Esophagus squamous epithelium (tissue), 5 donors: ENCODE results near the gene CBX6. TPM values are rescaled to one million over a fixed set of nuclear protein-coding genes. Genes with fewer than 3 reads are reported as not detected.

Experiments
- DNase-seq: peaks from one replicate; lab custom pipeline; 2025; lab: John Stamatoyannopoulos, UW
- H3K27ac ChIP-seq, 4 donors: fragments of 200-600 bp; sonication (generic); one replicate each; pipeline ENCODE4 v1.5.1; 2016 to 2019; ENCODE audit warnings: mild to moderate bottlenecking in 1 of 4
- H3K27me3 ChIP-seq, 4 donors: fragments of 200-600 bp; sonication (generic); 1 replicate in 3 of 4; 2 replicates in 1 of 4; pipeline versions ENCODE4 v1.5.1 to v1.6.0; 2017 to 2021; ENCODE audit warnings: antibody characterized with exemption in 1 of 4
- H3K36me3 ChIP-seq, 3 donors: fragments of 200-600 bp; sonication (generic); one replicate each; pipeline ENCODE4 v1.5.1; 2016 to 2019
- H3K4me1 ChIP-seq, 3 donors: fragments of 200-600 bp; sonication (generic); one replicate each; pipeline ENCODE4 v1.5.1; 2017 to 2019
- H3K4me3 ChIP-seq, 4 donors: fragments of 200-600 bp; sonication (generic); 1 replicate in 3 of 4; 2 replicates in 1 of 4; pipeline ENCODE4 v1.5.1; 2016 to 2019; ENCODE audit warnings: mild to moderate bottlenecking in 2 of 4, moderate library complexity in 1 of 4
- H3K9me3 ChIP-seq, 3 donors: fragments of 200-600 bp; sonication (generic); one replicate each; pipeline ENCODE4 v1.5.1; 2016 to 2019
- POLR2A ChIP-seq, 4 donors: fragments of 450-650 bp; IDR thresholded peaks; one replicate each; pipeline ENCODE4 v1.6.1; 2017; ENCODE audit warnings: antibody characterized with exemption in 4 of 4, mild to moderate bottlenecking in 4 of 4, moderate library complexity in 3 of 4
- WGBS, 2 donors: methylation state at CpG; one replicate each; pipeline ENCODE4 v1.1.5; 2018; 5-methylcytosine and 5-hydroxymethylcytosine counted together
- intact Hi-C: fragments of 100-400 bp; cut with DNase I; formaldehyde crosslinking; loops from one replicate; pipeline ENCODE4 v1.15.0; 2022
- total RNA-seq, 4 donors: library from RNA; depleted of rRNA; stranded (reverse); fragments of >200 nt; gene quantifications; one replicate each; pipeline ENCODE4 v1.1.0, GENCODE V29; 2016
- TF ChIP-seq, protein P1 (sequence below), 6 experiments: fragments of 450-650 bp in 4 of 6; fragments of 200-600 bp in 2 of 6; sonication (generic) in 2 of 6; IDR thresholded peaks; one replicate each; pipeline ENCODE4 v1.5.1; 2016 to 2019; ENCODE audit warnings: antibody characterized with exemption in 6 of 6, mild to moderate bottlenecking in 4 of 6, moderate library complexity in 4 of 6
- donor health status: DM: yes; HTN: yes; CAD: no.

CBX6 gene
- total RNA-seq, 4 donors from 2014 or later, result 7.8 to 27.7 (median 11.8) TPM

GRCh38 chr22:38832005-38832978 lies 39.7 kb downstream of the CBX6 start:
- intact Hi-C loops, result no loop called here
- no peaks in the 10 kb centered on the region for H3K4me1 ChIP-seq
- no peak overlapping the region for H3K4me3 ChIP-seq
- TF ChIP-seq, protein P1, sequence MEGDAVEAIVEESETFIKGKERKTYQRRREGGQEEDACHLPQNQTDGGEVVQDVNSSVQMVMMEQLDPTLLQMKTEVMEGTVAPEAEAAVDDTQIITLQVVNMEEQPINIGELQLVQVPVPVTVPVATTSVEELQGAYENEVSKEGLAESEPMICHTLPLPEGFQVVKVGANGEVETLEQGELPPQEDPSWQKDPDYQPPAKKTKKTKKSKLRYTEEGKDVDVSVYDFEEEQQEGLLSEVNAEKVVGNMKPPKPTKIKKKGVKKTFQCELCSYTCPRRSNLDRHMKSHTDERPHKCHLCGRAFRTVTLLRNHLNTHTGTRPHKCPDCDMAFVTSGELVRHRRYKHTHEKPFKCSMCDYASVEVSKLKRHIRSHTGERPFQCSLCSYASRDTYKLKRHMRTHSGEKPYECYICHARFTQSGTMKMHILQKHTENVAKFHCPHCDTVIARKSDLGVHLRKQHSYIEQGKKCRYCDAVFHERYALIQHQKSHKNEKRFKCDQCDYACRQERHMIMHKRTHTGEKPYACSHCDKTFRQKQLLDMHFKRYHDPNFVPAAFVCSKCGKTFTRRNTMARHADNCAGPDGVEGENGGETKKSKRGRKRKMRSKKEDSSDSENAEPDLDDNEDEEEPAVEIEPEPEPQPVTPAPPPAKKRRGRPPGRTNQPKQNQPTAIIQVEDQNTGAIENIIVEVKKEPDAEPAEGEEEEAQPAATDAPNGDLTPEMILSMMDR (IDR thresholded peaks at IDR 0.05), result no peak
- no peak for TF ChIP-seq POLR2A (IDR thresholded peaks at IDR 0.05)
- H3K36me3 ChIP-seq, result no peaks in the 10 kb centered on the region
- H3K27me3 ChIP-seq, result peaks cover 0 to 22% (median 0%) of the 10 kb centered on the region in 4 donors
- H3K27ac ChIP-seq, result no peak overlapping the region
- H3K9me3 ChIP-seq, result no peaks in the 10 kb centered on the region
- WGBS, 2 donors, result 65 to 79% methylated on average over 13 of the region's 30 CpGs
- DNase-seq, result no peak

DNA sequence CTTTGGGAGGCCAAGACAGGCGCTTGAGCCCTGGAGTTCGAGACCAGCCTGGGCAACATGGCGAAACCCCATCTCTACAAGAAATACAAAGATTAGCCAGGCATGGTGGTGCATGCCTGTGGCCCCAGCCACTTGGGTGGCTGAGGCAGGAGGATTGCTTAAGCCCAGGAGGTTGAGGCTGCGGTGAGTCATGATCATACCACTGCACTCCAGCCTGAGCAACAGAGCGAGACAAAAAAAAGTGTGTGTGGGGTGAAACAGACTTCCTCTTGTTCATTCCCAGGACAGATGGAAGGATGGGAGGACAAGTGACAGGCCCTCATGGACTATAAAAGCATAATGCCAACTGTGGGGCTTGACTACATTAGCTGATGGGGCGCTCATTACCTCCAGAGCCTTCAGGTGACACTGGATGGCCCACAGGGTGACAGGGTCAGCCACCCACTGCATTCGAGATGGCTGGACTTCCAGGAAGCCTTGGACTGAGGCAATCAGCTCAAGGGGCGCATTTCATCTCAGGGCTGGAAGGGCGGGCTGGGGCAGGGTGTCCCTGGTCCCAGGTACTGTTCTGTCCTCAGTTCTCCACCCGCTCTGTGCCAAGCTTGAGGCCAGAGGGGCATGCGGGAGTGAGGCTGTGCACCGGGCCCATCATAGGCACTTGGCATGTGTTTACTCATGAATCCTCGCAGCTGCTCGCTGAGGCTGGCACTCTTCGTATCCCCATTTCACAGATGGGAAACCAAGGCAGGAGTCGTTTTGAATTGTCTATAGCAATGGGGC lies 40.7 kb downstream of the CBX6 start:
- WGBS, 2 donors, result 72 to 80% methylated on average over 7 to 8 of the region's 16 CpGs
- intact Hi-C loops, result no loop called here
- DNase-seq, result no peak

DNA sequence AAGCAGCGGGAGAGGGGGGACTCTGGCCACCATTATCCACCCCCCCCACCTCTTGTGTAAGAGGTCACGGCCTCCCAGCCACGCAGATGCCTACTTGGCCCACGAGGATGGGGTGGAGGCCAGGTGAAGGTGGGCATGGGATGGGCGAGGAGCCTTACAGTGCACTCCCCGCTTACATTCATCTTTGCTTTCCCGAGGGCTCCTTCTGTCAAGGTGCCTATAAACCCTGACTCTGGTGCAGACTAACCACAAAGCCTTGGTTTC lies 41.2 kb downstream of the CBX6 start:
- Histone ChIP-seq H3K27ac (no peak overlapping the region), H3K36me3 (no peaks in the 10 kb centered on the region), H3K4me3 (no peak overlapping the region), H3K9me3 (no peaks in the 10 kb centered on the region), H3K27me3 (peaks cover 0 to 11% (median 0%) of the 10 kb centered on the region in 4 donors), H3K4me1 (no peaks in the 10 kb centered on the region)
- WGBS, 2 donors, result 53 to 62% methylated on average over 4 to 6 of the region's 7 CpGs
- TF ChIP-seq, protein P1 (IDR thresholded peaks at IDR 0.05), result no peak
- no peak for TF ChIP-seq POLR2A (IDR thresholded peaks at IDR 0.05)
- intact Hi-C loops, result no loop called here
- no peak for DNase-seq

More for the DNA sequence above, 40.7 kb downstream of the CBX6 start:
- H3K4me3 ChIP-seq, result no peak overlapping the region
- no peaks in the 10 kb centered on the region for H3K36me3 ChIP-seq
- H3K27me3 ChIP-seq, result peaks cover 0 to 16% (median 0%) of the 10 kb centered on the region in 4 donors
- TF ChIP-seq, protein P1 (IDR thresholded peaks at IDR 0.05), result no peak
- no peak for TF ChIP-seq POLR2A (IDR thresholded peaks at IDR 0.05)
- no peaks in the 10 kb centered on the region for H3K4me1 ChIP-seq
- no peaks in the 10 kb centered on the region for H3K9me3 ChIP-seq
- no peak overlapping the region for H3K27ac ChIP-seq

- no peaks in the 10 kb centered on the region for H3K4me1 ChIP-seq
- no peak overlapping the region for H3K4me3 ChIP-seq
- no peak for DNase-seq
- H3K27me3 ChIP-seq, result peaks cover 0 to 5% (median 0%) of the 10 kb centered on the region in 4 donors
- H3K27ac ChIP-seq, result no peak overlapping the region
- H3K36me3 ChIP-seq, result no peaks in the 10 kb centered on the region
- TF ChIP-seq POLR2A (IDR thresholded peaks at IDR 0.05), result no peak
- TF ChIP-seq, protein P1 (IDR thresholded peaks at IDR 0.05), result no peak
- no peaks in the 10 kb centered on the region for H3K9me3 ChIP-seq
- intact Hi-C loops, result no loop called here
- WGBS, 2 donors, result 71 to 87% methylated on average over 6 to 10 of the region's 17 CpGs
Observed at GRCh38 chr22:38830026-38830844, 41.8 kb downstream of the CBX6 start.
